Motor neuron (in vitro differentiated cells): ENCODE measurements around the gene PCDHGA10. TPM values are rescaled to one million over a fixed set of nuclear protein-coding genes. Genes with fewer than 3 reads are reported as not detected.
"Not testable (repeated sequence)": the region's sequence is repeated elsewhere in the genome, so short reads cannot be mapped to it uniquely, and the experiment has no call there.

Source experiments
- ATAC-seq, 8 experiments: fragments of 200-7000 bp; cut with Tn5 transposase; replicated peaks in 6 of 8; 2 replicates each; pipeline ENCODE4 v1.8.0; 2021; ENCODE audit warnings: mild to moderate bottlenecking in 8 of 8, moderate library complexity in 8 of 8
- H3K27ac ChIP-seq, 2 donors: fragments of 250-450 bp; sonication (Bioruptor Pico); 2 replicates each; pipeline ENCODE4 v1.9.0; 2021; ENCODE audit warnings: antibody characterized with exemption in 2 of 2, mild to moderate bottlenecking in 2 of 2, moderate library complexity in 1 of 2
- H3K4me1 ChIP-seq, 2 donors: fragments of 250-450 bp; sonication (Bioruptor Pico); replicated peaks in 1 of 2; 2 replicates each; pipeline ENCODE4 v1.6.1; 2021; ENCODE audit warnings: antibody characterized with exemption in 2 of 2, mild to moderate bottlenecking in 2 of 2, moderate library complexity in 1 of 2
- H3K4me3 ChIP-seq, 5 donors: fragments of 250-450 bp; sonication (Bioruptor Pico); 2 replicates each; pipeline ENCODE4 v1.9.0; 2021; ENCODE audit warnings: antibody characterized with exemption in 5 of 5, mild to moderate bottlenecking in 5 of 5, moderate library complexity in 4 of 5
- WGBS, 10 experiments: fragments of 450-650 bp; shearing (Covaris generic); methylation state at CpG; one replicate each; pipeline ENCODE4 v1.0.0; 2022; 5-methylcytosine and 5-hydroxymethylcytosine counted together
- in situ Hi-C, 9 experiments: fragments of 400-800 bp; cut with MboI; loops; one replicate each; pipeline ENCODE4 v1.15.0; 2021; ENCODE audit warnings: low sequenced_read_pairs in 9 of 9, low pct_unique_long_range_greater_than_20kb in 2 of 9; ENCODE audit not compliant: unreplicated experiment in 9 of 9
- total RNA-seq, 8 experiments: library from RNA; unstranded; fragments of 300-600 nt; gene quantifications; 2 replicates each; pipeline versions ENCODE4 v1.2.3 to v1.2.4, GENCODE V29; 2022

Gene PCDHGA10
- total RNA-seq = 1 to 10 TPM; 2.1 to 7.6 (median 4.4) TPM

GRCh38 chr5:141412854-141413539, at the start of gene PCDHGA10:
PCDHGA10 (plus strand) TSS chr5:141412987; CDS start chr5:141413176, 189 bp downstream.
- ATAC-seq = peak in 5 of 8 experiments; percentile 27 to 60 (median 56)
- in situ Hi-C loops = loop anchor here in 6 of 9 experiments (10.0 to 25.0 kb wide), 3 partner anchors 124 to 152 kb away; no protein-coding TSS in a partner anchor
- 6 to 93% (median 62%) methylated on average over 3 to 26 of the region's 31 CpGs; no CpG with 5 or more reads in 2 of the 10 experiments for WGBS, 10 experiments
- no peak within 1 kb of the TSS for H3K27ac ChIP-seq
- H3K4me3 ChIP-seq = peak within 1 kb of the TSS in 4 of 5 donors; percentile 15 to 40 (median 24)
- H3K4me1 ChIP-seq = peaks cover 11 to 15% of the 10 kb centered on the region in 2 donors

DNA sequence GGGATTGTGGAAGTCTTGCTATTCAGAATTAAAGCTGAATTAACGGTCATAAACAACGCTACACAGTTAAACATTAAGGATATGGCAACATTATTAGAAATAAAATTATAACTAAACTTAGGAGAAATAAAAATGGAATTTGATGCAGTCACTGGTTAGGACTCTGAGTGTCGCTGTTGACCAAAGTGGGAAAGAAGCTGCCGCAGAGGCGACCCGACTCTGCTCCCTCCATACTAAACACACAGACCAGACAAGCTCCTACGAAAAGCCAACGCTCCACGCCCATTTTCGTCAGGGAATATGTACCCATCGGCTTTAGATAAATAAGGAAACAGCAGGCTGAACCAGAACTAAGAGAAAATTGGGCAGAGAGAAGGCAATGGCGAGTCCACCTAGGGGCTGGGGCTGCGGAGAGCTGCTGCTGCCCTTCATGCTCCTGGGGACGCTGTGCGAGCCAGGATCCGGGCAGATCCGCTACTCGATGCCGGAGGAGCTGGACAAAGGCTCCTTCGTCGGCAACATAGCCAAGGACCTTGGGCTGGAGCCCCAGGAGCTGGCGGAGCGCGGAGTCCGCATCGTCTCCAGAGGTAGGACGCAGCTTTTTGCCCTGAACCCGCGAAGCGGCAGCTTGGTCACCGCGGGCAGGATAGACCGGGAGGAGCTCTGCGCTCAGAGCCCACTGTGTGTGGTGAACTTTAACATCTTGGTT, 48.7 kb upstream of the PCDHGA10 start, which contains the start of gene PCDHGA5:
Gene PCDHGA5 (plus strand): TSS at position 211 of the 709 bp plus-strand sequence. CDS start 169 bp downstream, at position 380.
- Histone ChIP-seq H3K4me3 (no peak within 1 kb of the TSS), H3K27ac (no peak within 1 kb of the TSS), H3K4me1 (no peaks in the 10 kb centered on the region)
- WGBS, 10 experiments = 0 to 95% (median 90%) methylated on average over 3 to 29 of the region's 34 CpGs
- in situ Hi-C loops = no loop called here
- ATAC-seq = peak in 1 of 8 experiments; percentile 48

DNA sequence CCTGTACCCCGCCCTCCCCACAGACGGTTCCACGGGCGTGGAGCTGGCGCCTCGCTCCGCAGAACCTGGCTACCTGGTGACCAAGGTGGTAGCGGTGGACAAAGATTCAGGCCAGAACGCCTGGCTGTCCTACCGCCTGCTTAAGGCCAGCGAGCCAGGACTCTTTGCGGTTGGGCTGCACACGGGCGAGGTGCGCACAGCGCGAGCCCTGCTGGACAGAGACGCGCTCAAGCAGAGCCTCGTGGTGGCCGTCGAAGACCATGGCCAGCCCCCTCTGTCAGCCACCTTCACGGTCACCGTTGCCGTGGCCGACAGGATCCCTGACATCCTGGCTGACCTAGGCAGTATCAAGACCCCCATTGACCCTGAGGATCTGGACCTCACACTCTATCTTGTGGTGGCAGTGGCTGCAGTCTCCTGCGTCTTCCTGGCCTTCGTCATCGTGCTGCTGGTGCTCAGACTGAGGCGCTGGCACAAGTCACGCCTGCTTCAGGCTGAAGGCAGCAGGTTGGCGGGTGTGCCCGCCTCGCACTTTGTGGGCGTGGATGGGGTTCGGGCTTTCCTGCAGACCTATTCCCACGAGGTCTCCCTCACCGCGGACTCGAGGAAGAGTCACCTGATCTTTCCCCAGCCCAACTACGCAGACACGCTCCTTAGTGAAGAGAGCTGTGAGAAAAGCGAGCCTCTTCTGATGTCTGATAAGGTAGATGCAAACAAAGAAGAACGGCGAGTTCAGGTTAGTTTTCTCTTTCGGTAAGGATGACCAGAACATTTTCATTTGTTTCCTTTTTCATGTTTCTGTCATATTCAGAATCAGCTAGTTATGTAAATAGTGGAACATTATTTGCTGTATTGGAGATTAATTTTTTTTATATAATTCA, 46.5 kb upstream of the PCDHGA10 start:
- no peak overlapping the region for H3K27ac ChIP-seq
- H3K4me1 ChIP-seq = no peaks in the 10 kb centered on the region
- ATAC-seq = no peak
- in situ Hi-C loops = no loop called here
- no peak overlapping the region for H3K4me3 ChIP-seq
- 29 to 96% (median 88%) methylated on average over 5 to 20 of the region's 46 CpGs for WGBS, 10 experiments

DNA sequence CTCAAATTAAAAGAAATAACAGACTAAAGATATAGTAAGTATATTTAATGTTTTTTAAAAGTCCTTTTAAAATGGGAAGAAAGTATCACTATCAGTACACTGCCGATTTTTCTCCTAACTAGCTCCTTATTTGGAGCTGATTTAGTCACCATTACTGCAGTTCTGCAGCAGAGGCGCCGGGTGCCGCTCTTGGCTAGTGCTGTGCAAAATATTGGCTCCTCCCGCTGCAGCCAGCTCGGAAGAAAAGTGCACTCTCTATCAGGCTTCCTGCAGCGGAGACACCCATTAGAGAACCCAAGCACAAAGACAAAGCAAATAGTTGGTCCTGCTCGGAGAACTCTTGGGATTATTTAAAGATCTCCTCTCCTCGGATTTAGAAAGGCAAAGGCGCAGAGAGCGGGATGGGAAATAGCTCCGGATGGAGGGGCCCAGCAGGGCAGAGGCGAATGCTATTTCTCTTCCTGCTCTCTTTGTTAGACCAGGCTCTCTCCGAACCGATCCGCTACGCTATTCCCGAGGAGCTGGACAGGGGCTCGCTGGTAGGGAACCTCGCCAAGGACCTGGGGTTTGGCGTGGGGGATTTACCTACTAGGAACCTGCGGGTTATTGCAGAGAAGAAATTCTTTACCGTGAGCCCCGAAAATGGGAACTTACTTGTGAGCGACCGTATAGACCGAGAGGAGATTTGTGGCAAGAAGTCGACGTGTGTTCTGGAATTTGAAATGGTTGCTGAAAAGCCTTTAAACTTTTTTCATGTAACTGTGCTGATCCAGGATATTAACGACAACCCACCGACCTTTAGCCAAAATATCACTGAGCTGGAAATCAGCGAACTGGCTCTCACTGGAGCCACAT, 42.6 kb upstream of the PCDHGA10 start, which contains the start of gene PCDHGB3:
Gene PCDHGB3 (plus strand): TSS at position 249 of the 855 bp plus-strand sequence. CDS start 153 bp downstream, at position 402.
- 3 to 90% (median 85%) methylated on average over 7 to 22 of the region's 32 CpGs for WGBS, 10 experiments
- H3K4me3 ChIP-seq = no peak within 1 kb of the TSS
- in situ Hi-C loops = no loop called here
- ATAC-seq = peak in 3 of 8 experiments; percentile 48 to 99 (median 83)
- no peak within 1 kb of the TSS for H3K27ac ChIP-seq
- no peaks in the 10 kb centered on the region for H3K4me1 ChIP-seq

GRCh38 chr5:141371572-141372475, 41.0 kb upstream of the PCDHGA10 start:
- ATAC-seq = no peak
- no peak overlapping the region for H3K27ac ChIP-seq
- H3K4me3 ChIP-seq = no peak overlapping the region
- H3K4me1 ChIP-seq = no peaks in the 10 kb centered on the region
- in situ Hi-C loops = no loop called here
- 27 to 100% (median 86%) methylated on average over 3 to 24 of the region's 69 CpGs; no CpG with 5 or more reads in 2 of the 10 experiments for WGBS, 10 experiments

- in situ Hi-C loops = no loop called here
- peak in 1 of 8 experiments; percentile 46 for ATAC-seq
- Histone ChIP-seq H3K4me1 (no peaks in the 10 kb centered on the region), H3K27ac (no peak within 1 kb of the TSS), H3K4me3 (no peak within 1 kb of the TSS)
- WGBS, 10 experiments = 0 to 97% (median 86%) methylated on average over 1 to 25 of the region's 27 CpGs; no CpG with 5 or more reads in 1 of the 10 experiments
Observed at GRCh38 chr5:141373673-141374317, 39.0 kb upstream of the PCDHGA10 start, which contains the start of gene PCDHGA6. PCDHGA6 (plus strand) TSS chr5:141373891; CDS start chr5:141374084, 193 bp downstream.

DNA sequence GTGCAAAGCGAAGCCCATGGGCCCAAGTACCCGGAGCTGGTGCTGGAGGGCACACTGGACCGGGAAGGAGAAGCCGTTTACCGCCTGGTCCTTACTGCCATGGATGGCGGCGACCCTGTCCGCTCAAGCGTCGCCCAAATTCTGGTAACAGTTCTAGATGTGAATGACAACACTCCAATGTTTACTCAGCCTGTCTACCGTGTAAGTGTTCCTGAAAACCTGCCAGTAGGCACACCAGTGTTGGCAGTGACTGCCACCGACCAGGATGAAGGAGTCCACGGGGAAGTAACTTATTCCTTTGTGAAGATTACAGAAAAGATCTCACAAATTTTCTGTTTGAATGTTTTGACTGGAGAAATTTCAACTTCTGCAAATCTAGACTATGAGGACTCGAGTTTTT, 38.2 kb upstream of the PCDHGA10 start:
- Histone ChIP-seq H3K4me1 (no peaks in the 10 kb centered on the region), H3K27ac (no peak overlapping the region), H3K4me3 (no peak overlapping the region)
- WGBS, 10 experiments = 0 to 95% (median 70%) methylated on average over 1 to 10 of the region's 14 CpGs; no CpG with 5 or more reads in 1 of the 10 experiments
- in situ Hi-C loops = no loop called here
- ATAC-seq = no peak

GRCh38 chr5:141375444-141376155, 37.2 kb upstream of the PCDHGA10 start:
- ATAC-seq, in situ Hi-C loops, H3K4me1 ChIP-seq, H3K4me3 ChIP-seq, H3K27ac ChIP-seq: not testable (repeated sequence)
- WGBS, 10 experiments = 0 to 91% (median 50%) methylated on average over 1 to 7 of the region's 48 CpGs; no CpG with 5 or more reads in 6 of the 10 experiments

DNA sequence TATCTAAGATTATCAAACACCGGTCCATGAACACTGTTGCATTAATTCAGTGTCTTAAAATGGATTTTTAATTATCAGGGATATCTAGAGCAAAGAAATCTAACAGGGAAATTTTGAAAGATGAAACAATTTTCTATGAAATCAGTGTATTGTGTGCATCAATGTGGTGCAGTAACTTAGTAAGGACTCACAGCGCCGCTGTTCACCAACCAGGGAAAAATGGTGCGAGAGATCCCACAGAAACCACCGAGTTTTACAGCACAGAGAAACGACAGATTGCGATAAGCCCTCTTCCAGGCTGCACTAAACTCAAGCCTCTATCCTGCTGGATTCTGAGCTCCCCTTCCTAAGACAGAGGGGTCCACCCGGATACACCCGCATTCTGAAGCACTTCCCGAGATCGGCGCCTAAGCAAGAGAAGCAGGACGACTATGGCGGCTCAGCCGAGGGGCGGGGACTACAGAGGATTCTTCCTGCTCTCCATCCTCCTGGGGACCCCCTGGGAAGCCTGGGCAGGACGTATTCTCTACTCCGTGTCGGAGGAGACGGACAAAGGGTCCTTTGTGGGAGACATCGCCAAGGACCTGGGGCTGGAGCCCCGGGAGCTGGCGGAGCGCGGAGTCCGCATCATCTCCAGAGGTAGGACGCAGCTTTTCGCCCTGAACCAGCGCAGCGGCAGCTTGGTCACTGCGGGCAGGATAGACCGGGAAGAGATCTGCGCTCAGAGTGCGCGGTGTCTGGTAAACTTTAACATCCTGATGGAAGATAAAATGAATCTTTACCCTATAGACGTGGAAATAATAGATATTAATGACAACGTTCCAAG, 30.1 kb upstream of the PCDHGA10 start, which contains the start of gene PCDHGA7:
Gene PCDHGA7 (plus strand): TSS at position 274 of the 826 bp plus-strand sequence. CDS start 158 bp downstream, at position 432.
- in situ Hi-C loops = no loop called here
- Histone ChIP-seq H3K4me1 (no peaks in the 10 kb centered on the region), H3K4me3 (no peak within 1 kb of the TSS), H3K27ac (no peak within 1 kb of the TSS)
- WGBS, 10 experiments = 24 to 94% (median 72%) methylated on average over 1 to 17 of the region's 37 CpGs
- peak in 2 of 8 experiments; percentile 47 to 64 for ATAC-seq
